Mesenchymal stem cell (in vitro differentiated cells and primary cell): ENCODE data around the gene PPP6R2.
"Not testable (repeated sequence)": the region's sequence is repeated elsewhere in the genome, so short reads cannot be mapped to it uniquely, and the experiment has no call there.

Experiments used
- DNase-seq: peaks from one replicate; pipeline ENCODE4 v3.0.0-alpha.2; 2013
- H2AFZ ChIP-seq: one replicate; pipeline ENCODE4 v1.6.1; 2013; ENCODE audit warnings: low read depth, mild to moderate bottlenecking, control low read depth, inconsistent platforms, low read length, moderate library complexity
- H2AK5ac ChIP-seq: 2 replicates; pipeline ENCODE4 v1.6.1; 2013; ENCODE audit warnings: low read length, moderate library complexity, mild to moderate bottlenecking, inconsistent platforms; ENCODE audit not compliant: severe bottlenecking
- H2BK120ac ChIP-seq: one replicate; pipeline ENCODE4 v1.6.1; 2013; ENCODE audit warnings: low read depth, mild to moderate bottlenecking, inconsistent platforms, low read length, moderate library complexity
- H2BK12ac ChIP-seq, 2 experiments: one replicate each; pipeline ENCODE4 v1.6.1; 2013; ENCODE audit warnings: inconsistent platforms in 2 of 2, low read length in 2 of 2, mild to moderate bottlenecking in 2 of 2, moderate library complexity in 2 of 2, control low read depth in 1 of 2
- H2BK15ac ChIP-seq: one replicate; pipeline ENCODE4 v1.6.1; 2013; ENCODE audit warnings: mild to moderate bottlenecking, low read depth, inconsistent platforms; ENCODE audit not compliant: poor library complexity, severe bottlenecking
- H2BK5ac ChIP-seq: 2 replicates; pipeline ENCODE4 v1.6.1; 2013; ENCODE audit warnings: low read depth, mild to moderate bottlenecking, low read length, control low read depth, inconsistent platforms; ENCODE audit not compliant: poor library complexity, severe bottlenecking
- H3K14ac ChIP-seq, 2 experiments: one replicate each; pipeline ENCODE4 v1.6.1; 2013; ENCODE audit warnings: inconsistent platforms in 2 of 2, low read length in 2 of 2, control low read depth in 1 of 2, mild to moderate bottlenecking in 1 of 2, moderate library complexity in 1 of 2
- H3K18ac ChIP-seq, 2 experiments: one replicate each; pipeline ENCODE4 v1.6.1; 2013; ENCODE audit warnings: inconsistent platforms in 2 of 2, low read length in 2 of 2, control low read depth in 1 of 2, low read depth in 1 of 2, mild to moderate bottlenecking in 1 of 2
- H3K23ac ChIP-seq, 2 experiments: one replicate each; pipeline ENCODE4 v1.6.1; 2013; ENCODE audit warnings: inconsistent platforms in 2 of 2, low read length in 2 of 2, mild to moderate bottlenecking in 2 of 2, moderate library complexity in 2 of 2, control low read depth in 1 of 2
- H3K27ac ChIP-seq: 2 replicates; pipeline ENCODE4 v1.5.1; 2013; ENCODE audit warnings: mild to moderate bottlenecking, moderate library complexity, low read length, control low read depth, inconsistent platforms; ENCODE audit not compliant: poor library complexity, severe bottlenecking
- H3K27me3 ChIP-seq, 2 experiments: 2 replicates each; pipeline versions ENCODE4 v1.6.1 to v1.7.0; 2013; ENCODE audit warnings: low read length in 2 of 2, mild to moderate bottlenecking in 2 of 2, moderate library complexity in 2 of 2, control low read depth in 1 of 2, inconsistent platforms in 1 of 2; ENCODE audit not compliant: control insufficient read depth in 1 of 2, insufficient read depth in 1 of 2
- H3K36me3 ChIP-seq, 2 experiments: 2 replicates each; pipeline versions ENCODE4 v1.6.1 to v1.7.0; 2013; ENCODE audit warnings: low read length in 2 of 2, control low read depth in 1 of 2, inconsistent platforms in 1 of 2, low read depth in 1 of 2, mild to moderate bottlenecking in 1 of 2; ENCODE audit not compliant: insufficient read depth in 2 of 2, control insufficient read depth in 1 of 2
- H3K4ac ChIP-seq, 2 experiments: one replicate each; pipeline ENCODE4 v1.6.1; 2013; ENCODE audit warnings: inconsistent platforms in 2 of 2, low read length in 2 of 2, mild to moderate bottlenecking in 2 of 2, moderate library complexity in 2 of 2, control low read depth in 1 of 2, low read depth in 1 of 2
- H3K4me1 ChIP-seq: 2 replicates; pipeline ENCODE4 v1.6.1; 2013; ENCODE audit warnings: low read depth, low read length, control low read depth; ENCODE audit not compliant: control insufficient read depth, insufficient read depth
- H3K4me2 ChIP-seq: 2 replicates; pipeline ENCODE4 v1.6.1; 2013; ENCODE audit warnings: low read length, mild to moderate bottlenecking, inconsistent platforms; ENCODE audit not compliant: poor library complexity, severe bottlenecking
- H3K4me3 ChIP-seq, 2 experiments: 2 replicates each; pipeline versions ENCODE4 v1.5.1 to v1.7.0; 2013; ENCODE audit warnings: low read length in 2 of 2, mild to moderate bottlenecking in 2 of 2, control low read depth in 1 of 2, low read depth in 1 of 2; ENCODE audit not compliant: insufficient read depth in 1 of 2
- H3K79me1 ChIP-seq: replicated peaks from 2 replicates; pipeline ENCODE4 v1.6.1; 2013; ENCODE audit warnings: mild to moderate bottlenecking, control low read depth, low read length, inconsistent platforms; ENCODE audit not compliant: poor library complexity, severe bottlenecking
- H3K9ac ChIP-seq: 2 replicates; pipeline ENCODE4 v1.7.0; 2013; ENCODE audit warnings: mild to moderate bottlenecking, low read length, moderate library complexity
- H3K9me3 ChIP-seq: 2 replicates; pipeline ENCODE4 v1.7.0; 2013; ENCODE audit warnings: mild to moderate bottlenecking, low read length; ENCODE audit not compliant: control insufficient read depth
- H4K8ac ChIP-seq: one replicate; pipeline ENCODE4 v1.6.1; 2013; ENCODE audit warnings: inconsistent platforms, mild to moderate bottlenecking, low read length, moderate library complexity
- H4K91ac ChIP-seq: one replicate; pipeline ENCODE4 v1.6.1; 2013; ENCODE audit warnings: mild to moderate bottlenecking, low read length, inconsistent platforms
- WGBS: methylation state at CpG from one replicate; pipeline ENCODE4 v1.1.7; 2013; ENCODE audit warnings: mixed read lengths; 5-methylcytosine and 5-hydroxymethylcytosine counted together

Gene PPP6R2

DNA sequence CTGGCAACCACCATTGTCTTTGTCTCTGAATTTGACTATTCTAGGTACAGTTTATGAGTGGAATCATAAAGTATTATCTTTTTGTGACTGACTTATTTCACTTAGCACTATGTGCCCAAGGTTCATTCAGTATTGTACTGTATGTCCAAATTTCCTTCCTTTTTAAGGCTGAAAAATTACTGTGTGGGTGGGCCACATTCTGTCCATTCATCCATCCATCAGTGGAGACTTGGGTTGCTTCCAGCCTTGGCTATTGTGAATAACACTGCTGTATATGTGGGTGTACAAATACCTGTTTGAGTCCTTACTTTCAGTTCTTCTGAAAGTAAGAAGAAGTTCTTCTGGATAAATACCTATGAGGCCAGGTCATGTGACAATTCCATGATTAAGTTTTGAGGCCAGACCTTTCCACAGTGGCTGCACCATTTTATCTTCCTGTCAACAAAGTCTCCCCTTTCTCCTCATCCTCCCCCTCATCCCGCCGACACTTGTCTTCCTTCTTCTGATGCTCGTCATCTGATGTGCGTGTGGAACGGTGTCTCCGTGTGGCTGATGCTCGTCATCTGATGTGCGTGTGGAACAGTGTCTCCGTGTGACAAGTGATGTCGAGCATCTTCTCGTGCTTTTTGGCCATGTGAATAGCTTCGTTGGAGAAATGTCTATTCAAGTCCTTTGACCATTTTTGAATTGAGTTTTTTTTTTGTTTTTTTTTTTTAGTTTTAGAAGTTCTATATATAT, 82.2 kb downstream of the PPP6R2 start:
- H4K91ac ChIP-seq = no peak overlapping the region
- DNase-seq = no peak
- H3K4ac ChIP-seq = no peak overlapping the region
- no peaks in the 10 kb centered on the region for H3K4me1 ChIP-seq
- H2BK15ac ChIP-seq = no peak overlapping the region
- no peak overlapping the region for H2BK120ac ChIP-seq
- no peak overlapping the region for H2AFZ ChIP-seq
- no peak overlapping the region for H3K4me2 ChIP-seq
- peaks cover 50 to 81% of the 10 kb centered on the region in 2 experiments for H3K36me3 ChIP-seq
- no peak overlapping the region for H3K4me3 ChIP-seq
- H3K9me3 ChIP-seq = no peaks in the 10 kb centered on the region
- no peak overlapping the region for H3K14ac ChIP-seq
- no peak overlapping the region for H3K23ac ChIP-seq
- no peak overlapping the region for H2BK12ac ChIP-seq
- H3K18ac ChIP-seq = no peak overlapping the region
- H3K9ac ChIP-seq = no peak overlapping the region
- no peak overlapping the region for H2AK5ac ChIP-seq
- H3K79me1 ChIP-seq = peaks cover 29% of the 10 kb centered on the region
- no peak overlapping the region for H2BK5ac ChIP-seq
- over 99% methylated on average over 12 of the region's 12 CpGs for WGBS
- no peak overlapping the region for H3K27ac ChIP-seq
- H4K8ac ChIP-seq = no peak overlapping the region
- no peaks in the 10 kb centered on the region for H3K27me3 ChIP-seq

DNA sequence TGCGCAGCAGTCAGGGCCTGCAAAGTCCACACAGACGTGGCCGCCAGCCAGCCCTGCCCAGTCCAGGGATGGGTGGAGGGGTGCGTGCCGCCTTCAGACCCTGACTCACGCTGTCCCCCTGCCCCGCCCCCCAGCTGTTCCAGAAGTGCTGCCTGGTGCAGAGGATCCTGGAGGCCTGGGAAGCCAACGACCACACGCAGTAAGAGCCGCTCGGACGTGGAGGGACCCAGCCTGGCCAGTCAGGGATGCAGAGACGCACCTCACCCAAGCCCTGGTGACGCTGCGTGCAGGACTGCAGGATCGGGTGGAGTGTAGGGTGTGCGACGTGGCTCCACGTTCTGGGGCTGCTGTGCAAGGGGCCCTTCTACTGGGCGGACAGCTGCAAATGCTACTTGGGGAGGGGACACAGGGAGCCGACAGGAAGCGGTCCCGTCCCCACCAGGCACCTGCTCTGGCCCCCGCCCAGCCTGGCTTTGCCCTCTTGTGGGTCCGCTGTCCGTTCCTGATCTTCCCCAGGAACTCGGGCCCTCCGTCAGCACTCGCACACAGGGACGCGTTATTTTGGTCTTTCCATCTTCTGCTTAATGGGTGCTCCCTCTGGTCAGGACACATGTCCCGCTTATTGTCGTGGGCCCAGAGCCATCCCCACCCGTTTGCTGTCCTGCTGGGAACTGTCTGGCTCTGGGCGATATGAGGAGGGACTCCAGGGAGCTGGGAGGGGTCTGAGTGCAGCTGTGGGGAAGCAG, 89.2 kb downstream of the PPP6R2 start:
- H2BK15ac ChIP-seq = no peak overlapping the region
- no peak overlapping the region for H2BK120ac ChIP-seq
- H3K4me1 ChIP-seq = no peaks in the 10 kb centered on the region
- no peak overlapping the region for H2BK5ac ChIP-seq
- WGBS = 97% methylated on average over 34 of the region's 35 CpGs
- no peak overlapping the region for H3K4me3 ChIP-seq
- no peak overlapping the region for H3K4me2 ChIP-seq
- H3K9me3 ChIP-seq = no peaks in the 10 kb centered on the region
- H2AK5ac ChIP-seq = no peak overlapping the region
- peaks cover 25% of the 10 kb centered on the region for H3K79me1 ChIP-seq
- no peak overlapping the region for H3K9ac ChIP-seq
- no peak overlapping the region for H3K18ac ChIP-seq
- no peak overlapping the region for H4K8ac ChIP-seq
- H3K36me3 ChIP-seq = peaks cover 68 to 74% of the 10 kb centered on the region in 2 experiments
- H3K14ac ChIP-seq = no peak overlapping the region
- H3K4ac ChIP-seq = no peak overlapping the region
- DNase-seq = no peak
- H3K27ac ChIP-seq = no peak overlapping the region
- no peak overlapping the region for H2AFZ ChIP-seq
- H3K23ac ChIP-seq = no peak overlapping the region
- no peak overlapping the region for H2BK12ac ChIP-seq
- H3K27me3 ChIP-seq = no peaks in the 10 kb centered on the region
- no peak overlapping the region for H4K91ac ChIP-seq

DNA sequence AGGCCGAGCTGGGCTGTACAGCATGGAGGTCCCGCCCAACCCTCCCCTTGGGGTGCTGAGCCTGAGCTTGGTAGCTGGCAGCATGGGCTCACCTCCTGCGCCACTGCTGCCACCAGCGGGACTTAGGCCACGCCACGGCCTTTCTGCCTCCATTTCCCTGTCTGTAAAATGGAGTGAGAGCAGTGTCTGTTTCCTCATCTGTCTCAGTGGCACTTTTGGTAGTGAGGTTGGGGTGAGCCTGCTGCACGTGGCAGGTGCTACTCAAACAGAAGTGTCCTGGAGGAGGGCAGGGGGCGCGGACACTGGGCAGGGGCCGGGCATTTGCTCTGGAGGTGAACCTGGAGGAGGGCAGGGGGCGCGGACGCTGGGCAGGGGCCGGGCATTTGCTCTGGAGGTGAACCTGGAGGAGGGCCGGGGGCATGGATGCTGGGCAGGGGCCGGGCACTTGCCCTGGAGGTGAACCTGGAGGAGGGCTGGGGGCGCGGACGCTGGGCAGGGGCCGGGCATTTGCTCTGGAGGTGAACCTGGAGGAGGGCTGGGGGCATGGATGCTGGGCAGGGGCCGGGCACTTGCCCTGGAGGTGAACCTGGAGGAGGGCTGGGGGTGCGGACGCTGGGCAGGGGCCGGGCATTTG, 89.9 kb downstream of the PPP6R2 start:
- H3K4me2 ChIP-seq, H2BK12ac ChIP-seq, H3K4me3 ChIP-seq, H2AFZ ChIP-seq, H3K9ac ChIP-seq, H2BK15ac ChIP-seq, H3K4ac ChIP-seq, H4K91ac ChIP-seq, H3K14ac ChIP-seq, H2AK5ac ChIP-seq, H3K27me3 ChIP-seq, DNase-seq, H3K23ac ChIP-seq, H2BK120ac ChIP-seq, H3K27ac ChIP-seq, H3K9me3 ChIP-seq, H3K4me1 ChIP-seq, H2BK5ac ChIP-seq, H4K8ac ChIP-seq, H3K18ac ChIP-seq: not testable (repeated sequence)
- WGBS = 98% methylated on average over 13 of the region's 24 CpGs
- Histone ChIP-seq H3K36me3 (peaks cover 73 to 74% of the 10 kb centered on the region in 2 experiments), H3K79me1 (peaks cover 25% of the 10 kb centered on the region)

DNA sequence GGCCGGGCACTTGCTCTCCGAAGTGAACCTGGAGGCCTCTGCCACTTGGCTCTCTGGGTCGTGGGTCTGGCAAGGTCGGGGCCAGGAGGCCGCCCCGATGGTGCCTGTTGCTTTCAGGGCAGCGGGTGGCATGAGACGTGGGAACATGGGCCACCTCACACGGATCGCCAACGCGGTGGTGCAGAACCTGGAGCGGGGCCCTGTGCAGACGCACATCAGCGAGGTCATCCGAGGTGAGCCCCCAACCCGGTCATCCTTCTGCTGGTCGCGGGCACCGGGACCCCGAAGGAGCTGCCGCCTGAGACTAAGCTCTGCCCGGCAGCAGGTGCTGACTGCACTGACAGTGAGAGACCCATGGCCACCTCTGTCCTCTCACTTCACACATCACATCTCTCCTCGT, 91.7 kb downstream of the PPP6R2 start:
- Histone ChIP-seq H3K4me1 (no peaks in the 10 kb centered on the region), H2BK120ac (no peak overlapping the region), H3K79me1 (peaks cover 21% of the 10 kb centered on the region), H3K4me3 (no peak overlapping the region), H2BK15ac (no peak overlapping the region), H4K8ac (no peak overlapping the region), H3K9me3 (no peaks in the 10 kb centered on the region), H3K27ac (no peak overlapping the region), H3K36me3 (peaks cover 78 to 84% of the 10 kb centered on the region in 2 experiments), H3K18ac (no peak overlapping the region), H3K14ac (no peak overlapping the region), H2AFZ (no peak overlapping the region), H3K23ac (no peak overlapping the region), H2AK5ac (no peak overlapping the region), H2BK5ac (no peak overlapping the region), H3K4me2 (no peak overlapping the region), H3K27me3 (no peaks in the 10 kb centered on the region), H2BK12ac (no peak overlapping the region), H3K4ac (no peak overlapping the region), H4K91ac (no peak overlapping the region), H3K9ac (no peak overlapping the region)
- DNase-seq = no peak
- 92% methylated on average over 24 of the region's 24 CpGs for WGBS
